NB4 (cell line): ENCODE data around the gene CTAGE15.
"Not testable (repeated sequence)": the region's sequence is repeated elsewhere in the genome, so short reads cannot be mapped to it uniquely, and the experiment has no call there.

Experiments used
- DNase-seq: peaks from one replicate; pipeline ENCODE4 v3.0.0; 2010; ENCODE audit warnings: low read depth
- H3K4me3 ChIP-seq: one replicate; pipeline ENCODE4 v1.5.1; 2011; ENCODE audit warnings: mild to moderate bottlenecking, low read depth, low read length, moderate library complexity

Gene CTAGE15

GRCh38 chr7:143621175-143621574 lies 49.6 kb downstream of the CTAGE15 start:
- not testable (repeated sequence) for DNase-seq, H3K4me3 ChIP-seq

GRCh38 chr7:143622130-143622529 lies 50.5 kb downstream of the CTAGE15 start:
- not testable (repeated sequence) for H3K4me3 ChIP-seq, DNase-seq
